Endothelial cell of umbilical vein (primary cell): Measurements from ENCODE around the gene TEX22. TPM values are rescaled to one million over a fixed set of nuclear protein-coding genes. Genes with fewer than 3 reads are reported as not detected.

Experiments used
- BruUV-seq: library from RNA; stranded (reverse); fragments of 400-500 nt; replicated peaks from 2 replicates; lab custom pipeline; 2021; lab: Mats Ljungman, UMichigan
- CTCF ChIA-PET: fragments of 300-600, 350-600 bp; sonication (Branson Sonifier 250); formaldehyde crosslinking; loops from one replicate; lab custom pipeline; 2021; ENCODE audit warnings: antibody characterized with exemption, inconsistent platforms; lab: Charles Lee
- POLR2A ChIA-PET: fragments of 300-600, 350-600 bp; sonication (Branson Sonifier 250); formaldehyde crosslinking; loops from one replicate; lab custom pipeline; 2021; ENCODE audit warnings: antibody characterized with exemption, inconsistent platforms; lab: Charles Lee
- DNase-seq: peaks from one replicate; pipeline ENCODE4 v3.0.0-alpha.2; 2011; ENCODE audit warnings: low read depth, low spot score
- FAIRE-seq: peaks from 2 replicates; lab custom pipeline; 2011; peaks lifted over from hg19 to GRCh38; lab: Jason Lieb, UNC
- H2AFZ ChIP-seq: 2 replicates; pipeline ENCODE4 v1.6.0; 2012; ENCODE audit warnings: low read depth, low read length, control low read depth, inconsistent platforms
- H3K27ac ChIP-seq: 2 replicates; pipeline ENCODE4 v1.5.1; 2011; ENCODE audit warnings: low read depth, mild to moderate bottlenecking, control low read depth, low read length, moderate library complexity; ENCODE audit not compliant: insufficient read depth
- H3K27me3 ChIP-seq, 2 experiments: 2 replicates each; pipeline versions ENCODE4 v1.6.0 to v1.6.1; 2011; ENCODE audit warnings: low read length in 2 of 2, mixed read lengths in 1 of 2; ENCODE audit not compliant: control insufficient read depth in 2 of 2, insufficient read depth in 2 of 2
- H3K36me3 ChIP-seq, 2 experiments: 2 replicates in 1 of 2; 3 replicates in 1 of 2; pipeline ENCODE4 v1.5.1; 2011; ENCODE audit warnings: low read length in 2 of 2, mild to moderate bottlenecking in 1 of 2, moderate library complexity in 1 of 2; ENCODE audit not compliant: control insufficient read depth in 2 of 2, insufficient read depth in 2 of 2; ENCODE audit errors: extremely low read depth in 1 of 2
- H3K4me1 ChIP-seq: 3 replicates; pipeline ENCODE4 v1.5.1; 2011; ENCODE audit warnings: mild to moderate bottlenecking, low read length; ENCODE audit not compliant: control insufficient read depth, insufficient read depth; ENCODE audit errors: extremely low read depth
- H3K4me2 ChIP-seq: 2 replicates; pipeline ENCODE4 v1.6.1; 2011; ENCODE audit warnings: low read length, control low read depth, mixed read lengths; ENCODE audit not compliant: insufficient read depth
- H3K4me3 ChIP-seq, 3 experiments: fragments of 200-600 bp in 1 of 3; sonication (generic), shearing (Covaris generic) in 1 of 3; replicated peaks in 1 of 3; 2 replicates each; pipeline ENCODE4 v1.5.1; 2011 to 2016; ENCODE audit warnings: control low read depth in 3 of 3, low read length in 3 of 3, mild to moderate bottlenecking in 2 of 3, inconsistent platforms in 1 of 3, low read depth in 1 of 3, moderate library complexity in 1 of 3; ENCODE audit not compliant: insufficient read depth in 1 of 3
- H3K79me2 ChIP-seq: 2 replicates; pipeline ENCODE4 v1.6.0; 2012; ENCODE audit warnings: low read length, inconsistent platforms; ENCODE audit not compliant: control insufficient read depth, insufficient read depth
- H3K9ac ChIP-seq: replicated peaks from 2 replicates; pipeline ENCODE3; 2011; ENCODE audit warnings: low read length, control low read depth; ENCODE audit not compliant: insufficient read depth; ENCODE audit errors: extremely low read depth
- H3K9me1 ChIP-seq: replicated peaks from 3 replicates; pipeline ENCODE4 v1.6.0; 2011; ENCODE audit warnings: mild to moderate bottlenecking, low read length; ENCODE audit not compliant: control insufficient read depth, insufficient read depth; ENCODE audit errors: extremely low read depth
- H3K9me3 ChIP-seq: replicated peaks from 2 replicates; pipeline ENCODE4 v1.5.1; 2012; ENCODE audit warnings: low read length, inconsistent platforms; ENCODE audit not compliant: control insufficient read depth, insufficient read depth
- H4K20me1 ChIP-seq: replicated peaks from 2 replicates; pipeline ENCODE3; 2011; ENCODE audit warnings: mild to moderate bottlenecking, low read length; ENCODE audit not compliant: control insufficient read depth, insufficient read depth; ENCODE audit errors: extremely low read depth
- CTCF ChIP-seq, 2 donors: IDR thresholded peaks; 1 replicate in 1 of 2; 2 replicates in 1 of 2; pipeline ENCODE4 v1.5.1; 2011; ENCODE audit warnings: low read length in 2 of 2, mild to moderate bottlenecking in 2 of 2, moderate library complexity in 2 of 2, control low read depth in 1 of 2, inconsistent platforms in 1 of 2, low read depth in 1 of 2; ENCODE audit not compliant: insufficient read depth in 1 of 2; ENCODE audit errors: extremely low read depth in 1 of 2
- EZH2 ChIP-seq: IDR thresholded peaks from 2 replicates; pipeline ENCODE4 v1.6.1; 2012; ENCODE audit warnings: borderline replicate concordance, low read depth, mild to moderate bottlenecking, moderate library complexity, low read length, inconsistent platforms; ENCODE audit not compliant: severe bottlenecking
- FOS ChIP-seq: IDR thresholded peaks from 2 replicates; pipeline ENCODE4 v1.6.1; 2011; ENCODE audit warnings: mild to moderate bottlenecking, low read length, moderate library complexity, borderline replicate concordance; ENCODE audit not compliant: insufficient read depth
- GATA2 ChIP-seq: IDR thresholded peaks from 2 replicates; pipeline ENCODE4 v1.7.0; 2011; ENCODE audit warnings: low read depth, mild to moderate bottlenecking, moderate library complexity, mixed read lengths, low read length; ENCODE audit not compliant: insufficient read length, insufficient read depth
- JUN ChIP-seq: IDR thresholded peaks from 2 replicates; pipeline ENCODE4 v1.6.1; 2011; ENCODE audit warnings: borderline replicate concordance, low read depth; ENCODE audit not compliant: insufficient read length, insufficient read depth
- MAX ChIP-seq: IDR thresholded peaks from 2 replicates; pipeline ENCODE4 v1.6.1; 2011; ENCODE audit not compliant: insufficient read depth, insufficient read length
- MYC ChIP-seq: IDR thresholded peaks from one replicate; pipeline ENCODE4 v1.6.1; 2011; ENCODE audit warnings: mild to moderate bottlenecking, low read depth, low read length
- POLR2A ChIP-seq: IDR thresholded peaks from 2 replicates; pipeline ENCODE4 v1.6.1; 2012; ENCODE audit warnings: low read depth, mild to moderate bottlenecking, control low read depth, low read length
- POLR2AphosphoS5 ChIP-seq: IDR thresholded peaks from 2 replicates; pipeline ENCODE4 v1.6.1; 2012; ENCODE audit warnings: low read depth, mild to moderate bottlenecking, control low read depth, low read length, moderate library complexity; ENCODE audit not compliant: insufficient read depth
- dilution Hi-C: fragments of 300-500 bp; cut with MboI; formaldehyde crosslinking; loops from one replicate; pipeline ENCODE4 v1.15.0; 2019; ENCODE audit warnings: low sequenced_read_pairs; ENCODE audit not compliant: extremely low pct_ligation_motif_present
- intact Hi-C: fragments of 100-400 bp; cut with micrococcal nuclease; formaldehyde crosslinking; loops from one replicate; pipeline ENCODE4 v1.10.0; 2022
- polyA plus RNA-seq, 4 experiments: library from polyadenylated mRNA; depleted of rRNA in 3 of 4; stranded (reverse) in 3 of 4; unstranded in 1 of 4; fragments of >200 nt; gene quantifications; 2 replicates each; pipeline versions ENCODE4 v1.2.1 to v1.2.3, GENCODE V29; 2011 to 2012; ENCODE audit warnings: missing spikeins in 1 of 4
- total RNA-seq: library from RNA; stranded (reverse); gene quantifications from 2 replicates; pipeline ENCODE4 v1.2.3, GENCODE V29; 2021

Gene TEX22
- total and polyA plus RNA-seq, 2 donors (not counting 3 experiments of a cell fraction or from before 2014, with no cell fraction given), result 0.06 to 1.1 TPM

- H3K27me3 ChIP-seq, result no peaks in the 10 kb centered on the region
- H4K20me1 ChIP-seq, result no peaks in the 10 kb centered on the region
- ChIA-PET POLR2A (no interaction called here), CTCF (interaction anchor here (0.8 kb wide), 1 partner anchor 39 kb away, joined by 3 read pairs; no protein-coding TSS in a partner anchor)
- no peaks in the 10 kb centered on the region for H3K9me1 ChIP-seq
- no peak overlapping the region for H3K4me3 ChIP-seq
- H3K9me3 ChIP-seq, result no peaks in the 10 kb centered on the region
- dilution Hi-C loops (no loop called here), intact Hi-C loops (no loop called here)
- H3K79me2 ChIP-seq, result no peaks in the 10 kb centered on the region
- no peak for FAIRE-seq
- H3K36me3 ChIP-seq, result peaks cover 0 to 2% of the 10 kb centered on the region in 2 experiments
- H3K4me2 ChIP-seq, result no peak overlapping the region
- TF ChIP-seq JUN (no peak), POLR2AphosphoS5 (no peak), MYC (no peak), MAX (no peak), FOS (no peak), GATA2 (no peak), POLR2A (no peak), CTCF (IDR thresholded peaks at IDR 0.05; ENCODE audit: extremely low read depth in 1 of 2, insufficient read depth in 1 of 2, low read depth in 1 of 2, low read length in 2 of 2) (no peak), EZH2 (no peak)
- no TSS peak for BruUV-seq
- no peak for DNase-seq
- no peak overlapping the region for H2AFZ ChIP-seq
- no peaks in the 10 kb centered on the region for H3K4me1 ChIP-seq
- no peak overlapping the region for H3K9ac ChIP-seq
- no peak overlapping the region for H3K27ac ChIP-seq
Observed at GRCh38 chr14:105390849-105391500, 7.4 kb upstream of the TEX22 start.
